HEK293T (cell line): Measurements from ENCODE around the gene NPPA.
A peak's percentile ranks its signal among the peaks of the same experiment; 100 is the strongest.

Experiments used
- CTCF ChIA-PET: fragments of 350-600 bp; formaldehyde crosslinking; extraction: SDS; loops from one replicate; lab custom pipeline; 2021; ENCODE audit warnings: antibody characterized with exemption, inconsistent platforms; lab: Yijun Ruan, JAX
- POLR2A ChIA-PET: fragments of 350-600 bp; formaldehyde crosslinking; extraction: SDS; loops from one replicate; lab custom pipeline; 2020; ENCODE audit warnings: antibody characterized with exemption, inconsistent platforms; lab: Yijun Ruan, JAX
- DNase-seq: peaks from one replicate; pipeline ENCODE4 v3.0.0; 2012; ENCODE audit warnings: mixed read lengths; ENCODE audit errors: extremely low spot score
- ARNT ChIP-seq: fragments of 450-650 bp; IDR thresholded peaks from 2 replicates; pipeline ENCODE4 v1.6.1; 2017; ENCODE audit warnings: mild to moderate bottlenecking
- BHLHE40 ChIP-seq: fragments of 450-650 bp; IDR thresholded peaks from 2 replicates; pipeline ENCODE4 v1.6.1; 2016; ENCODE audit warnings: mild to moderate bottlenecking, moderate library complexity, borderline replicate concordance
- CTBP1 ChIP-seq: fragments of 450-650 bp; IDR thresholded peaks from 2 replicates; pipeline ENCODE4 v1.6.1; 2016; ENCODE audit warnings: borderline replicate concordance
- ELF4 ChIP-seq: fragments of 450-650 bp; IDR thresholded peaks from 2 replicates; pipeline ENCODE4 v1.6.1; 2017; ENCODE audit warnings: antibody characterized with exemption
- FOXA1 ChIP-seq: fragments of 450-650 bp; IDR thresholded peaks from 2 replicates; pipeline ENCODE4 v1.6.1; 2016; ENCODE audit warnings: mild to moderate bottlenecking
- FOXK2 ChIP-seq: fragments of 450-650 bp; IDR thresholded peaks from 2 replicates; pipeline ENCODE4 v1.6.1; 2016; ENCODE audit warnings: mild to moderate bottlenecking
- FOXM1 ChIP-seq: fragments of 450-650 bp; IDR thresholded peaks from 2 replicates; pipeline ENCODE4 v1.6.1; 2017; ENCODE audit warnings: mild to moderate bottlenecking, borderline replicate concordance
- HDGF ChIP-seq: fragments of 450-650 bp; IDR thresholded peaks from 2 replicates; pipeline ENCODE4 v1.6.1; 2017; ENCODE audit warnings: antibody characterized with exemption, borderline replicate concordance
- L3MBTL2 ChIP-seq: fragments of 450-650 bp; conservative IDR thresholded peaks from 2 replicates; pipeline ENCODE4 v1.6.1; 2016; ENCODE audit warnings: mild to moderate bottlenecking
- LEF1 ChIP-seq: fragments of 450-650 bp; IDR thresholded peaks from 2 replicates; pipeline ENCODE4 v1.6.1; 2017; ENCODE audit warnings: mild to moderate bottlenecking, borderline replicate concordance
- NFRKB ChIP-seq: fragments of 450-650 bp; IDR thresholded peaks from 2 replicates; pipeline ENCODE4 v1.6.1; 2016; ENCODE audit warnings: mild to moderate bottlenecking, moderate library complexity
- PKNOX1 ChIP-seq: fragments of 450-650 bp; IDR thresholded peaks from 2 replicates; pipeline ENCODE4 v1.6.1; 2016
- SP1 ChIP-seq: fragments of 450-650 bp; IDR thresholded peaks from 2 replicates; pipeline ENCODE4 v1.6.1; 2017
- SUZ12 ChIP-seq: fragments of 450-650 bp; IDR thresholded peaks from 2 replicates; pipeline ENCODE4 v1.6.1; 2016; ENCODE audit warnings: mild to moderate bottlenecking
- TARDBP ChIP-seq: fragments of 450-650 bp; IDR thresholded peaks from 2 replicates; pipeline ENCODE4 v1.6.1; 2016
- ZNF384 ChIP-seq: fragments of 450-650 bp; IDR thresholded peaks from 2 replicates; pipeline ENCODE4 v1.6.1; 2016

The NPPA gene

GRCh38 chr1:11869104-11869503 is 21.5 kb upstream of the NPPA start:
- no peak for TF ChIP-seq FOXA1
- no peak for TF ChIP-seq SP1
- no peak for TF ChIP-seq ZNF384
- no peak for TF ChIP-seq PKNOX1
- TF ChIP-seq SUZ12: no peak
- TF ChIP-seq BHLHE40: no peak
- no peak for TF ChIP-seq TARDBP
- no peak for TF ChIP-seq FOXK2
- TF ChIP-seq LEF1: no peak
- no peak for TF ChIP-seq CTBP1
- TF ChIP-seq NFRKB: no peak
- ChIA-PET CTCF (no interaction called here), POLR2A (interaction anchor here (0.6 to 1.9 kb wide), 2 partner anchors 39 to 63 kb away, joined by 3 to 6 read pairs; no protein-coding TSS in a partner anchor)
- no peak for DNase-seq

GRCh38 chr1:11868331-11868980 is 20.9 kb upstream of the NPPA start:
- POLR2A ChIA-PET: interaction anchor here (0.7 to 1.9 kb wide), 2 partner anchors 39 to 150 kb away, joined by 3 to 6 read pairs; no protein-coding TSS in a partner anchor
- CTCF ChIA-PET: no interaction called here
- TF ChIP-seq L3MBTL2 (no peak), FOXK2 (no peak), ZNF384 (no peak), FOXA1 (no peak), ARNT (no peak), ELF4 (no peak), HDGF (no peak), SUZ12 (no peak), SP1 (no peak), LEF1 (no peak), NFRKB (no peak), FOXM1 (no peak), TARDBP (no peak), PKNOX1 (no peak), BHLHE40 (no peak), CTBP1 (no peak)
- no peak for DNase-seq

GRCh38 chr1:11862890-11863289 is 15.3 kb upstream of the NPPA start:
- POLR2A ChIA-PET: no interaction called here
- DNase-seq: no peak
- TF ChIP-seq LEF1: no peak
- no peak for TF ChIP-seq NFRKB
- CTCF ChIA-PET: interaction anchor here (0.6 kb wide), 2 partner anchors 11 to 100 kb away, joined by 3 to 5 read pairs; no protein-coding TSS in a partner anchor

GRCh38 chr1:11860587-11860986 is 13.0 kb upstream of the NPPA start:
- no peak for DNase-seq
- ChIA-PET POLR2A (no interaction called here), CTCF (no interaction called here)
- TF ChIP-seq CTBP1 (no peak), FOXA1 (no peak), NFRKB (no peak), FOXM1 (no peak), HDGF (no peak), ELF4 (no peak), SUZ12 (no peak), TARDBP (no peak), ZNF384 (no peak), L3MBTL2 (no peak)

GRCh38 chr1:11860083-11860482 is 12.5 kb upstream of the NPPA start:
- ChIA-PET POLR2A (no interaction called here), CTCF (no interaction called here)
- no peak for TF ChIP-seq ARNT
- TF ChIP-seq NFRKB: no peak
- TF ChIP-seq FOXA1: no peak
- no peak for TF ChIP-seq SP1
- TF ChIP-seq ZNF384: no peak
- TF ChIP-seq LEF1: no peak
- TF ChIP-seq FOXK2: no peak
- TF ChIP-seq FOXM1: no peak
- no peak for TF ChIP-seq BHLHE40
- no peak for TF ChIP-seq TARDBP
- no peak for TF ChIP-seq CTBP1
- TF ChIP-seq ELF4: no peak
- no peak for TF ChIP-seq PKNOX1
- TF ChIP-seq SUZ12: no peak
- no peak for TF ChIP-seq L3MBTL2
- TF ChIP-seq HDGF: no peak
- no peak for DNase-seq

GRCh38 chr1:11858968-11859871 is 11.6 kb upstream of the NPPA start:
- DNase-seq: peak; percentile 81
- no peak for TF ChIP-seq FOXA1
- TF ChIP-seq BHLHE40: no peak
- TF ChIP-seq SUZ12: no peak
- no peak for TF ChIP-seq ELF4
- no peak for TF ChIP-seq TARDBP
- no peak for TF ChIP-seq PKNOX1
- no peak for TF ChIP-seq FOXM1
- no peak for TF ChIP-seq HDGF
- TF ChIP-seq CTBP1: no peak
- TF ChIP-seq ARNT: no peak
- no peak for TF ChIP-seq L3MBTL2
- no peak for TF ChIP-seq ZNF384
- no peak for TF ChIP-seq SP1
- no peak for TF ChIP-seq LEF1
- no peak for TF ChIP-seq NFRKB
- ChIA-PET POLR2A (interaction anchor here (1.4 kb wide), 1 partner anchor 49 kb away, joined by 4 read pairs; no protein-coding TSS in a partner anchor), CTCF (no interaction called here)
